ENCODE results near the gene ORAI3.
A peak's percentile ranks its signal among the peaks of the same experiment; 100 is the strongest.

The ORAI3 gene

GRCh38 chr16:30972872-30973271, 24.0 kb downstream of the ORAI3 start:
- CTCF ChIA-PET: interaction anchor here (0.7 kb wide), 1 partner anchor 1146 kb away, joined by 4 read pairs; no protein-coding TSS in a partner anchor
- POLR2A ChIA-PET: no interaction called here
- TF ChIP-seq CTBP1 (IDR thresholded peaks at IDR 0.05; ENCODE audit: borderline replicate concordance) (no peak), LEF1 (IDR thresholded peaks at IDR 0.05; ENCODE audit: borderline replicate concordance) (no peak), TARDBP (IDR thresholded peaks at IDR 0.05) (no peak), ARNT (IDR thresholded peaks at IDR 0.05) (no peak), PKNOX1 (IDR thresholded peaks at IDR 0.05) (no peak), BHLHE40 (IDR thresholded peaks at IDR 0.05; ENCODE audit: borderline replicate concordance) (no peak), L3MBTL2 (conservative IDR thresholded peaks at IDR 0.05) (no peak)
- DNase-seq (ENCODE audit: extremely low spot score): peak; percentile 66

GRCh38 chr16:30974348-30974747, 25.5 kb downstream of the ORAI3 start:
- DNase-seq (ENCODE audit: extremely low spot score): no peak
- ChIA-PET CTCF (interaction anchor here (0.7 kb wide), 1 partner anchor 95 kb away, joined by 3 read pairs; no protein-coding TSS in a partner anchor), POLR2A (no interaction called here)
- TF ChIP-seq ZNF384 (IDR thresholded peaks at IDR 0.05): no peak
- TF ChIP-seq NFRKB (IDR thresholded peaks at IDR 0.05): no peak

- DNase-seq (ENCODE audit: extremely low spot score): no peak
- POLR2A ChIA-PET: interaction anchor here (1.3 kb wide), 1 partner anchor 10 kb away, joined by 3 read pairs; no protein-coding TSS in a partner anchor
- no peak for TF ChIP-seq NFRKB (IDR thresholded peaks at IDR 0.05)
- TF ChIP-seq TARDBP (IDR thresholded peaks at IDR 0.05): no peak
- no peak for TF ChIP-seq SP1 (IDR thresholded peaks at IDR 0.05)
- no peak for TF ChIP-seq BHLHE40 (IDR thresholded peaks at IDR 0.05; ENCODE audit: borderline replicate concordance)
- TF ChIP-seq HDGF (IDR thresholded peaks at IDR 0.05; ENCODE audit: borderline replicate concordance): no peak
- no peak for TF ChIP-seq SUZ12 (IDR thresholded peaks at IDR 0.05)
- TF ChIP-seq FOXK2 (IDR thresholded peaks at IDR 0.05): no peak
- TF ChIP-seq PKNOX1 (IDR thresholded peaks at IDR 0.05): no peak
- no peak for TF ChIP-seq ARNT (IDR thresholded peaks at IDR 0.05)
- no peak for TF ChIP-seq LEF1 (IDR thresholded peaks at IDR 0.05; ENCODE audit: borderline replicate concordance)
- TF ChIP-seq CTBP1 (IDR thresholded peaks at IDR 0.05; ENCODE audit: borderline replicate concordance): no peak
- no peak for TF ChIP-seq FOXA1 (IDR thresholded peaks at IDR 0.05)
- CTCF ChIA-PET: no interaction called here
These were observed 27.6 kb downstream of the ORAI3 start for GRCh38 chr16:30976486-30976885.

- peak; percentile 80 for DNase-seq (ENCODE audit: extremely low spot score)
- CTCF ChIA-PET: interaction anchor here (0.9 to 1.7 kb wide), 4 partner anchors 19 to 1159 kb away, joined by 3 to 5 read pairs (median 4); no protein-coding TSS in a partner anchor
- POLR2A ChIA-PET: interaction anchor here (1.3 kb wide), 1 partner anchor 11 kb away, joined by 3 read pairs; no protein-coding TSS in a partner anchor
- no peak for TF ChIP-seq TARDBP (IDR thresholded peaks at IDR 0.05)
- TF ChIP-seq PKNOX1 (IDR thresholded peaks at IDR 0.05): no peak
These were observed 28.6 kb downstream of the ORAI3 start for GRCh38 chr16:30977502-30977901.

- DNase-seq (ENCODE audit: extremely low spot score): no peak
- ChIA-PET CTCF (no interaction called here), POLR2A (no interaction called here)
- TF ChIP-seq SP1 (IDR thresholded peaks at IDR 0.05) (no peak), ZNF384 (IDR thresholded peaks at IDR 0.05) (no peak), HDGF (IDR thresholded peaks at IDR 0.05; ENCODE audit: borderline replicate concordance) (no peak), FOXK2 (IDR thresholded peaks at IDR 0.05) (no peak), PKNOX1 (IDR thresholded peaks at IDR 0.05) (no peak), ARNT (IDR thresholded peaks at IDR 0.05) (no peak), FOXA1 (IDR thresholded peaks at IDR 0.05) (no peak)
These were observed 30.5 kb downstream of the ORAI3 start for GRCh38 chr16:30979170-30980022.

GRCh38 chr16:30980023-30980371, 31.1 kb downstream of the ORAI3 start:
- DNase-seq (ENCODE audit: extremely low spot score): no peak
- ChIA-PET POLR2A (no interaction called here), CTCF (no interaction called here)
- TF ChIP-seq SUZ12 (IDR thresholded peaks at IDR 0.05) (no peak), TARDBP (IDR thresholded peaks at IDR 0.05) (no peak), FOXA1 (IDR thresholded peaks at IDR 0.05) (no peak)

GRCh38 chr16:30980434-30980833, 31.6 kb downstream of the ORAI3 start:
- ChIA-PET CTCF (no interaction called here), POLR2A (no interaction called here)
- no peak for TF ChIP-seq SP1 (IDR thresholded peaks at IDR 0.05)
- TF ChIP-seq TARDBP (IDR thresholded peaks at IDR 0.05): no peak
- TF ChIP-seq BHLHE40 (IDR thresholded peaks at IDR 0.05; ENCODE audit: borderline replicate concordance): no peak
- TF ChIP-seq NFRKB (IDR thresholded peaks at IDR 0.05): no peak
- no peak for TF ChIP-seq CTBP1 (IDR thresholded peaks at IDR 0.05; ENCODE audit: borderline replicate concordance)
- TF ChIP-seq FOXK2 (IDR thresholded peaks at IDR 0.05): no peak
- no peak for TF ChIP-seq LEF1 (IDR thresholded peaks at IDR 0.05; ENCODE audit: borderline replicate concordance)
- no peak for TF ChIP-seq FOXM1 (IDR thresholded peaks at IDR 0.05; ENCODE audit: borderline replicate concordance)
- no peak for TF ChIP-seq ARNT (IDR thresholded peaks at IDR 0.05)
- no peak for TF ChIP-seq ELF4 (IDR thresholded peaks at IDR 0.05)
- TF ChIP-seq FOXA1 (IDR thresholded peaks at IDR 0.05): no peak
- no peak for TF ChIP-seq L3MBTL2 (conservative IDR thresholded peaks at IDR 0.05)
- no peak for TF ChIP-seq ZNF384 (IDR thresholded peaks at IDR 0.05)
- TF ChIP-seq PKNOX1 (IDR thresholded peaks at IDR 0.05): no peak
- TF ChIP-seq HDGF (IDR thresholded peaks at IDR 0.05; ENCODE audit: borderline replicate concordance): no peak
- no peak for TF ChIP-seq SUZ12 (IDR thresholded peaks at IDR 0.05)
- DNase-seq (ENCODE audit: extremely low spot score): no peak

Data from HEK293T (cell line).